A673 (cell line): ENCODE measurements around the gene SEC14L6. TPM values are rescaled to one million over a fixed set of nuclear protein-coding genes. Genes with fewer than 3 reads are reported as not detected.

Source experiments
- BruUV-seq: library from RNA; stranded (reverse); fragments of 400-500 nt; replicated peaks from 2 replicates; lab custom pipeline; 2021; lab: Mats Ljungman, UMichigan
- CTCF ChIA-PET: fragments of 300-600 bp; sonication (Branson Sonifier 250); formaldehyde crosslinking; loops from one replicate; lab custom pipeline; 2022; ENCODE audit warnings: antibody characterized with exemption; lab: Charles Lee
- POLR2A ChIA-PET: fragments of 300-600 bp; sonication (Branson Sonifier 250); formaldehyde crosslinking; loops from one replicate; lab custom pipeline; 2022; ENCODE audit warnings: antibody characterized with exemption; ENCODE audit not compliant: low non-redundant PET; lab: Charles Lee
- DNase-seq: peaks from one replicate; pipeline ENCODE4 v3.0.0-alpha.2; 2015; ENCODE audit warnings: low spot score
- H3K27ac ChIP-seq: fragments of 200-600 bp; sonication (generic); 2 replicates; pipeline ENCODE4 v1.5.1; 2016; ENCODE audit warnings: mixed run types, low read depth, mild to moderate bottlenecking, mixed read lengths, antibody characterized with exemption, low read length; ENCODE audit not compliant: poor library complexity, severe bottlenecking
- H3K27me3 ChIP-seq: fragments of 200-600 bp; sonication (generic); replicated peaks from 2 replicates; pipeline ENCODE4 v1.6.1; 2017; ENCODE audit warnings: mixed run types, low read depth, mild to moderate bottlenecking, mixed read lengths, antibody characterized with exemption, low read length; ENCODE audit not compliant: insufficient read depth, poor library complexity
- H3K36me3 ChIP-seq: fragments of 200-600 bp; sonication (generic); 2 replicates; pipeline ENCODE4 v1.6.1; 2016; ENCODE audit warnings: mixed run types, mild to moderate bottlenecking, mixed read lengths, antibody characterized with exemption, low read length; ENCODE audit not compliant: insufficient read depth, poor library complexity, severe bottlenecking
- H3K4me1 ChIP-seq: fragments of 200-600 bp; sonication (generic); 2 replicates; pipeline ENCODE4 v1.6.1; 2017; ENCODE audit warnings: mixed run types, mild to moderate bottlenecking, mixed read lengths, antibody characterized with exemption, low read length; ENCODE audit not compliant: insufficient read depth, poor library complexity, severe bottlenecking
- H3K4me3 ChIP-seq: fragments of 200-600 bp; sonication (generic); 2 replicates; pipeline ENCODE4 v1.5.1; 2016; ENCODE audit warnings: low read depth, mixed run types, mild to moderate bottlenecking, mixed read lengths, low read length; ENCODE audit not compliant: poor library complexity, severe bottlenecking
- H3K9me3 ChIP-seq: fragments of 200-600 bp; sonication (generic); 2 replicates; pipeline ENCODE4 v1.6.1; 2016; ENCODE audit warnings: mixed run types, low read depth, mild to moderate bottlenecking, mixed read lengths, antibody characterized with exemption, low read length; ENCODE audit not compliant: poor library complexity, severe bottlenecking
- EZH2 ChIP-seq: fragments of 200-600 bp; sonication (generic); IDR thresholded peaks from 2 replicates; pipeline ENCODE4 v1.6.1; 2017; ENCODE audit warnings: borderline replicate concordance, low read depth, mild to moderate bottlenecking, mixed read lengths, antibody characterized with exemption, low read length; ENCODE audit not compliant: poor library complexity, severe bottlenecking
- intact Hi-C: fragments of 100-400 bp; cut with micrococcal nuclease; formaldehyde crosslinking; loops from one replicate; pipeline ENCODE4 v1.10.0; 2022; ENCODE audit not compliant: unreplicated experiment
- total RNA-seq: library from RNA; stranded (reverse); gene quantifications from 2 replicates; pipeline ENCODE4 v1.2.3, GENCODE V29; 2021
- TF ChIP-seq, protein P1 (sequence below): fragments of 300-800, 200-600 bp; sonication (generic); conservative IDR thresholded peaks from 2 replicates; pipeline ENCODE4 v1.5.1; 2017; ENCODE audit warnings: low read depth, mild to moderate bottlenecking, antibody characterized with exemption, low read length, moderate library complexity, mixed read lengths

The SEC14L6 gene
- total RNA-seq, 1 experiment from 2014 or later: not detected

DNA sequence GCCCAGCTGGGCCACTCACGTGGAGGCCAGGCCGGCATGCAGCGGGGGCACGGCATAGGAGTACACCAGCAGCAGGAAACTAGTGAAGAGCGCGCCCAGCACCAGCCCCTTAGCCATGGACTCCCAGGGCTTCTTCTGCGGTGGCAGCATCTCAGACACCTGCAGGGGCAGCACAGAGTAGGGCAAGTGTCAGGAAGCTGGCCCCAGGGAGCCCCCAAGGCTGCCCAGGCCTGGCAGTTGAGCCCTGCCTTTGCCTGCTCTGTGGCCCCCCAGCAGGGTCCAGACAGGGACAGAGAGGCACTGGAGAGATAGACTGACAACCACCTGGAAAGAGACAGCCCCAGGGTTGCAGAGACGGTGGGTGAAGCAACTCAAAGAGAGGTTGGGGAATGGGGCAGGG, 10.7 kb upstream of the SEC14L6 start:
- CTCF ChIA-PET: no interaction called here
- Histone ChIP-seq H3K27me3 (no peaks in the 10 kb centered on the region), H3K36me3 (no peaks in the 10 kb centered on the region), H3K4me3 (no peak overlapping the region), H3K4me1 (no peaks in the 10 kb centered on the region), H3K9me3 (no peaks in the 10 kb centered on the region), H3K27ac (no peak overlapping the region)
- intact Hi-C loops: no loop called here
- BruUV-seq: no TSS peak
- DNase-seq: no peak
- POLR2A ChIA-PET: no interaction called here
- TF ChIP-seq EZH2: no peak
- TF ChIP-seq, protein P1, sequence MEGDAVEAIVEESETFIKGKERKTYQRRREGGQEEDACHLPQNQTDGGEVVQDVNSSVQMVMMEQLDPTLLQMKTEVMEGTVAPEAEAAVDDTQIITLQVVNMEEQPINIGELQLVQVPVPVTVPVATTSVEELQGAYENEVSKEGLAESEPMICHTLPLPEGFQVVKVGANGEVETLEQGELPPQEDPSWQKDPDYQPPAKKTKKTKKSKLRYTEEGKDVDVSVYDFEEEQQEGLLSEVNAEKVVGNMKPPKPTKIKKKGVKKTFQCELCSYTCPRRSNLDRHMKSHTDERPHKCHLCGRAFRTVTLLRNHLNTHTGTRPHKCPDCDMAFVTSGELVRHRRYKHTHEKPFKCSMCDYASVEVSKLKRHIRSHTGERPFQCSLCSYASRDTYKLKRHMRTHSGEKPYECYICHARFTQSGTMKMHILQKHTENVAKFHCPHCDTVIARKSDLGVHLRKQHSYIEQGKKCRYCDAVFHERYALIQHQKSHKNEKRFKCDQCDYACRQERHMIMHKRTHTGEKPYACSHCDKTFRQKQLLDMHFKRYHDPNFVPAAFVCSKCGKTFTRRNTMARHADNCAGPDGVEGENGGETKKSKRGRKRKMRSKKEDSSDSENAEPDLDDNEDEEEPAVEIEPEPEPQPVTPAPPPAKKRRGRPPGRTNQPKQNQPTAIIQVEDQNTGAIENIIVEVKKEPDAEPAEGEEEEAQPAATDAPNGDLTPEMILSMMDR: no peak

DNA sequence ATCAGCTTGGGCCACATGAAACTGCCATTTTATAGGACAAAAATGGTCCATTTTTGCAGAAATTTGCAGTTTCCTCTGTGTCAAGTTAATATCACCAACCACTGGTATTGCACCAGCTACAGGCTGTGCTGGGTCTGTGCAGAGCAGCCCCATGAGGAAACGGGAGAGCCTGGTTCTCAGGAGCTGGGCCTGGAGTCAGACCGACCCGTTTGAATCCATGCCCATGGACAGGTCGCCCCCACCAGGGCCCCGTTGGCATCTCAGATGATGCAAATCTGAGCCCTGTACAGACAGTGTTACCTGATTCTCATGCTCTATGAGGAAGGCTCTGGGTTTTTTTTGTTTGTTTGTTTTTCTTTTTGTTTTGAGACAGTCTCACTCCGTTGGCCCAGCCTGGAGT, 9.8 kb upstream of the SEC14L6 start:
- ChIA-PET POLR2A (no interaction called here), CTCF (interaction anchor here (0.8 kb wide), 1 partner anchor 268 kb away, joined by 3 read pairs; no protein-coding TSS in a partner anchor)
- Histone ChIP-seq H3K4me3 (no peak overlapping the region), H3K36me3 (no peaks in the 10 kb centered on the region), H3K9me3 (no peaks in the 10 kb centered on the region), H3K27me3 (no peaks in the 10 kb centered on the region), H3K27ac (no peak overlapping the region), H3K4me1 (no peaks in the 10 kb centered on the region)
- TF ChIP-seq, protein P1: peak; percentile 28; the same call in 1 of the 2 replicates
- no peak for TF ChIP-seq EZH2
- BruUV-seq: no TSS peak
- intact Hi-C loops: no loop called here
- DNase-seq: peak; percentile 32

DNA sequence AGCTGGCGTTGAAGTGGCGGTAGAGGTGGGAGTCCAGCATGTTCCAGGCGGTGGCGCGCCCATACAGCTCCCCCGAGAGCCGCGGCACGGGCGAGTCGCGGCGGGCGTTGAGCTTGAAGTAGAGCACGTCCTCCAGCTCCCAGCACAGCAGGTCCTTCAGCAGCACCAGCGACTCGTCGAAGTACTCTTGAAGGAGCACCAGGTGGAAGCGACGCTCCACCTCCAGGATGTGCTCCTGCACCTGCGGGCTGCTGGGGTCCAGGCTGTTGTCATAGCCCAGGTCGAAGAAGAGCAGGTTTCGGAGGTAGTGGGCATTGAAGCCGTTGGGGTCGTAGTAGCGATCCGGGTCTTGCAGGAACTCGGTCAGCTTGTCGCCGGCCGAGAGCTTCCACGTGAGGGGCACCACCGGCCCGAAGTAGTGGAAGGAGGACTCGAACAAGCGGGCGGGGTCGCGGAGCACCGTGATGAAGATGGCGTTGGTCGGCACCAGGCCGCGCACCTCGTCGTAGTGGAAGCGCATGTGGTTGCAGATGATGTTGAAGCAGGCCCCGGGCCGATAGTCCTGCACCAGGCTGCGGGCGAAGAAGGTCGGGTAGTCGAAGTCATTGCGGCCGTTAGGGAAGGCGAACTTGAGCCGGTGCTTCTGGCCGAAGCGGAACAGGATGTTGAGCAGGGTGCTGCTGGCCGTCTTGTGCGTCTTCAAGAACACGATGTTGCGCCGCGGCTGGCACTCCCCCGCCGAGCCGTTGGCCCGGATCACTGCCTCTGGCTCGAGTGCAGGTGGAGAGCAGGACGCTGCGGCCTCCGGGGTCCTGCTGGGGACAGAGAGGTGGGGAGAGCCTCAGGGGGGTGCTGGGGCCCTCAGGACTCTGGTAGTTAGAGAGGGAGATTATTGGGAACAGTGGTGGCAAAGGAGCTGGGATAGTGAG, 9.0 kb upstream of the SEC14L6 start:
- no peak for DNase-seq
- Histone ChIP-seq H3K9me3 (no peaks in the 10 kb centered on the region), H3K27ac (no peak overlapping the region), H3K27me3 (no peaks in the 10 kb centered on the region), H3K36me3 (no peaks in the 10 kb centered on the region), H3K4me1 (no peaks in the 10 kb centered on the region), H3K4me3 (no peak overlapping the region)
- no TSS peak for BruUV-seq
- TF ChIP-seq, protein P1: no peak
- intact Hi-C loops: no loop called here
- ChIA-PET POLR2A (no interaction called here), CTCF (interaction anchor here (0.8 kb wide), 1 partner anchor 268 kb away, joined by 3 read pairs; no protein-coding TSS in a partner anchor)
